Fibroblast of mammary gland (primary cell): ENCODE measurements around the gene RTEL1.

ENCODE experiments used
- DNase-seq: peaks from one replicate; pipeline ENCODE4 v3.0.0-alpha.2; 2010; ENCODE audit warnings: low read depth
- H3K4me3 ChIP-seq: 2 replicates; pipeline ENCODE4 v1.5.1; 2011; ENCODE audit warnings: low read depth, mild to moderate bottlenecking, low read length, moderate library complexity; ENCODE audit not compliant: control insufficient read depth
- CTCF ChIP-seq: conservative IDR thresholded peaks from 2 replicates; pipeline ENCODE4 v1.5.1; 2011; ENCODE audit warnings: low read depth, low read length, inconsistent platforms; ENCODE audit not compliant: control insufficient read depth, insufficient read depth

The RTEL1 gene

GRCh38 chr20:63703471-63703975, 45.4 kb downstream of the RTEL1 start:
- TF ChIP-seq CTCF: no peak
- H3K4me3 ChIP-seq: no peak overlapping the region
- no peak for DNase-seq

GRCh38 chr20:63703976-63704748, 46.0 kb downstream of the RTEL1 start:
- H3K4me3 ChIP-seq: no peak overlapping the region
- no peak for DNase-seq
- TF ChIP-seq CTCF: no peak

- DNase-seq: no peak
- no peak overlapping the region for H3K4me3 ChIP-seq
- no peak for TF ChIP-seq CTCF
Observed at GRCh38 chr20:63704749-63705117, 46.6 kb downstream of the RTEL1 start.

- no peak overlapping the region for H3K4me3 ChIP-seq
- TF ChIP-seq CTCF: no peak
- no peak for DNase-seq
Observed at GRCh38 chr20:63705232-63706026, 47.3 kb downstream of the RTEL1 start.

GRCh38 chr20:63706027-63706695, 48.0 kb downstream of the RTEL1 start:
- peak overlapping the region; percentile 72 for H3K4me3 ChIP-seq
- DNase-seq: no peak
- no peak for TF ChIP-seq CTCF

GRCh38 chr20:63706852-63707557, 48.9 kb downstream of the RTEL1 start:
- peak; percentile 10 for TF ChIP-seq CTCF
- DNase-seq: peak; percentile 46

More at GRCh38 chr20:63706852-63707557, 48.9 kb downstream of the RTEL1 start:
- peak overlapping the region; percentile 72 for H3K4me3 ChIP-seq
